Measurements from ENCODE around the gene MRPL33. TPM values are rescaled to one million over a fixed set of nuclear protein-coding genes. Genes with fewer than 3 reads are reported as not detected.

Gene MRPL33
- total RNA-seq, 1 donor from 2014 or later, result 121 TPM

DNA sequence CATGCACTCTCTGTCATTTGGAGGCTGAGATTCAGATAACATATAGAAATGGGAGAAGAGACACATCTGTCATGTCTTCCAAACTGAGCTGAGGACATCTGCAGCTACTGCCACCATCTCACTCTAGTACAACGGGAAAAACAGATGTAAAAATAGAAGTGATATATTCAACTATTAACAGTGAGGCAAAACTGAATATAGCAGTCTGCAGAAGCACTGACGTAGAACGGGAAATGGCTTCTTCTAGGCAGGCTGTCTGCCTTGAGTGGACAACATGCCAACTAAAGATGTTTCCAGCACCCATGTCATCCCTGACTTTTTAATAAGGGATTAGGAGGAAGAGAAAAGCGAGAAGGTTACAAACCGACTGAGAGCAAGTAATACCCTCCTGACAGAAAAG is 51.6 kb downstream of the MRPL33 start:
- H3K9ac ChIP-seq (ENCODE audit: low read depth in 1 of 3, low read length in 3 of 3), result peak overlapping the region in 2 of 3 donors; percentile 18 to 72
- peak overlapping the region; percentile 44 to 54 (median 51) for H3K4me3 ChIP-seq (ENCODE audit: low read length in 3 of 3)

DNA sequence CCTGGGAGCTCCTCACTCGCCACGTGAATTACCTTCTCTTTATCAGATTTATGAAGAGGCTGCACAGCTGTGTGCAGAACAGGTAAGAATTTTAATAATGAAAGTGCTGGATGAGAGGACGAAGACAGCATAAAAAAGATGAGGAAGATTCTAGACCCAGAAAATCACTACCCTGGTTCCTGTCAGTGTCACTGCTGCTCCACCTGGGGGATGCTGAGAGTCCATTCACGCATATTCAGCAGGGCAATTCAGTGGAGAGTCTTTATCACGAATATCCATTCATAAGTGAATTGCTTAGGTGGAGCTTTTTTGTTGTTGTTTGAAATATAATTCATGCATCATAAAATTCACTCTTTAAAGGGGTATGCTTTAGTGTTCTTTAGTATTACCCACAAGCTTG is 52.0 kb downstream of the MRPL33 start:
- Histone ChIP-seq H3K4me1 (ENCODE audit: control insufficient read depth in 3 of 3, insufficient read depth in 3 of 3, low read length in 3 of 3) (peaks cover 6 to 20% (median 9%) of the 10 kb centered on the region in 3 donors), H3K9ac (ENCODE audit: low read depth in 1 of 3, low read length in 3 of 3) (peak overlapping the region in 2 of 3 donors; percentile 18 to 72), H3K27ac (ENCODE audit: low read depth, low read length) (peak overlapping the region; percentile 46), H3K27me3 (ENCODE audit: control insufficient read depth in 3 of 3, insufficient read depth in 3 of 3, low read length in 3 of 3) (no peaks in the 10 kb centered on the region), H3K36me3 (ENCODE audit: control insufficient read depth in 3 of 3, insufficient read depth in 3 of 3, low read length in 3 of 3) (no peaks in the 10 kb centered on the region), H3K9me3 (ENCODE audit: control insufficient read depth in 3 of 3, low read length in 3 of 3) (no peaks in the 10 kb centered on the region), H3K4me3 (ENCODE audit: low read length in 3 of 3) (peak overlapping the region; percentile 44 to 54 (median 51))

More for the DNA sequence above, 51.6 kb downstream of the MRPL33 start:
- Histone ChIP-seq H3K36me3 (ENCODE audit: control insufficient read depth in 3 of 3, insufficient read depth in 3 of 3, low read length in 3 of 3) (no peaks in the 10 kb centered on the region), H3K9me3 (ENCODE audit: control insufficient read depth in 3 of 3, low read length in 3 of 3) (no peaks in the 10 kb centered on the region), H3K27ac (ENCODE audit: low read depth, low read length) (peak overlapping the region; percentile 46), H3K27me3 (ENCODE audit: control insufficient read depth in 3 of 3, insufficient read depth in 3 of 3, low read length in 3 of 3) (no peaks in the 10 kb centered on the region), H3K4me1 (ENCODE audit: control insufficient read depth in 3 of 3, insufficient read depth in 3 of 3, low read length in 3 of 3) (peaks cover 6 to 20% (median 9%) of the 10 kb centered on the region in 3 donors)

DNA sequence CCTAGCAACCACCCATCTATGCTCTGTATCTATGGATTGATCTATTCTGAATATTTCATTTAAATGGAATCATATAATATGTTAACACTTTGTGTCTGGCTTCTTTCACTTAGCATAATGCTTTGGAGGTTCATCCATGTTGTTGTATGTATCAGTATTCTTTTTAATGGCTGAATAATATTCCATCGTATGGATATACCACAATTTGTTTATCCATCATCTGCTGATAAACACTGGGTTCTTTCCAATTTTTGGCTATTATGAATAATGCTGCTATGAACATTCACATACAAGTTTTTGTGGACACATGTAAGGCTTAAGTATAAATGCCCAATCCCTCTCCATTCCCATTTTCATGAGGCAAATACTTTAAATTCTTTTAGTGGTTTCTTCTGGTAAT is 52.9 kb downstream of the MRPL33 start:
- no peak overlapping the region for H3K4me3 ChIP-seq (ENCODE audit: low read length in 3 of 3)
- H3K36me3 ChIP-seq (ENCODE audit: control insufficient read depth in 3 of 3, insufficient read depth in 3 of 3, low read length in 3 of 3), result no peaks in the 10 kb centered on the region
- no peak overlapping the region for H3K27ac ChIP-seq (ENCODE audit: low read depth, low read length)
- H3K27me3 ChIP-seq (ENCODE audit: control insufficient read depth in 3 of 3, insufficient read depth in 3 of 3, low read length in 3 of 3), result no peaks in the 10 kb centered on the region
- H3K9ac ChIP-seq (ENCODE audit: low read depth in 1 of 3, low read length in 3 of 3), result no peak overlapping the region
- H3K4me1 ChIP-seq (ENCODE audit: control insufficient read depth in 3 of 3, insufficient read depth in 3 of 3, low read length in 3 of 3), result peaks cover 6 to 20% (median 9%) of the 10 kb centered on the region in 3 donors
- H3K9me3 ChIP-seq (ENCODE audit: control insufficient read depth in 3 of 3, low read length in 3 of 3), result no peaks in the 10 kb centered on the region

DNA sequence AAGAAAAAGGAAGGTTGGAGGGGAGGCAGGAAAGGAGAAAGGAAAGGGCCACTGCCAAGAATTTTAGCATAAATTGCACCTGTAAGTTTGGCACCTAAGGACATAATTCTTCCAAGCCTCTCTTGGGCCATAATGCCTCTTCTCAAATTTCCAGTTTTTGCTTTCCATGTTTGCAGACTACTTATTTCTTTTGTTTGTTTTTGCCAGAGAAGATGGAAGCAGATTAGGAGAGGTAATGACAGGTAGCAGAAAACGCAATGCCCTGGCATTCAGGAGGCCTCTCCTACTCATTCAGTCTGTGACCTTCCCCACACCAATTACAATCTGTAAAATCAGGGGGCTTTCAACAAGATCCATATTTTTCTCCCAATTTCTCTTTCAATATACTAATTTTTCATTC is 56.8 kb downstream of the MRPL33 start:
- H3K9ac ChIP-seq (ENCODE audit: low read depth in 1 of 3, low read length in 3 of 3), result no peak overlapping the region
- H3K4me1 ChIP-seq (ENCODE audit: control insufficient read depth in 3 of 3, insufficient read depth in 3 of 3, low read length in 3 of 3), result peaks cover under 1 to 4% (median 2%) of the 10 kb centered on the region in 3 donors
- H3K9me3 ChIP-seq (ENCODE audit: control insufficient read depth in 3 of 3, low read length in 3 of 3), result no peaks in the 10 kb centered on the region
- H3K36me3 ChIP-seq (ENCODE audit: control insufficient read depth in 3 of 3, insufficient read depth in 3 of 3, low read length in 3 of 3), result no peaks in the 10 kb centered on the region
- H3K27ac ChIP-seq (ENCODE audit: low read depth, low read length), result no peak overlapping the region
- H3K4me3 ChIP-seq (ENCODE audit: low read length in 3 of 3), result no peak overlapping the region
- no peaks in the 10 kb centered on the region for H3K27me3 ChIP-seq (ENCODE audit: control insufficient read depth in 3 of 3, insufficient read depth in 3 of 3, low read length in 3 of 3)

Other genes with a start within 250 kb of the MRPL33 start
- 23.5 TPM for gene ZNF512, start 188.7 kb upstream of the MRPL33 start, total RNA-seq
- gene CCDC121, start 142.7 kb upstream of the MRPL33 start, total RNA-seq, result 6.3 TPM
- 30.3 TPM for gene GPN1, start 142.7 kb upstream of the MRPL33 start, total RNA-seq
- 16.7 TPM for gene SUPT7L, start 108.1 kb upstream of the MRPL33 start, total RNA-seq
- gene SLC4A1AP, start 107.8 kb upstream of the MRPL33 start, total RNA-seq, result 20.9 TPM
- 2.1 TPM for gene RBKS, start 118.7 kb downstream of the MRPL33 start, total RNA-seq
- 24.0 TPM for gene BABAM2, start 119.0 kb downstream of the MRPL33 start, total RNA-seq